Activated T-cell treated with anti-CD3 and anti-CD28 coated beads, Interleukin-2, amount 50 U/mL, for 24 hours (primary cell): Measurements from ENCODE around the gene KRTAP23-1.

Experiments used
- DNase-seq: peaks from one replicate; pipeline ENCODE4 v3.0.0-alpha.2; 2020
- H3K27ac Mint-ChIP-seq: 2 replicates; pipeline ENCODE4 v1.8.0; 2020; ENCODE audit warnings: mild to moderate bottlenecking, mixed read lengths
- H3K27me3 Mint-ChIP-seq: 2 replicates; pipeline ENCODE4 v1.8.0; 2020; ENCODE audit warnings: mixed read lengths
- H3K36me3 Mint-ChIP-seq: 2 replicates; pipeline ENCODE4 v1.8.0; 2020; ENCODE audit warnings: low read depth, mixed read lengths
- H3K4me1 Mint-ChIP-seq: 2 replicates; pipeline ENCODE4 v1.8.0; 2020; ENCODE audit warnings: low read depth, mixed read lengths
- H3K4me3 Mint-ChIP-seq: 2 replicates; pipeline ENCODE4 v1.8.0; 2020; ENCODE audit warnings: mild to moderate bottlenecking, moderate library complexity, mixed read lengths
- H3K9me3 Mint-ChIP-seq: 2 replicates; pipeline ENCODE4 v1.8.0; 2020; ENCODE audit warnings: mixed read lengths

Gene KRTAP23-1, protein sequence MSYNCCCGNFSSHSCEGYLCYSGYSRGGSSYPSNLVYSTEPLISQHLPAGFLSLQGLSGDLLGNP

GRCh38 chr21:30348506-30348905 is at the start of gene KRTAP23-1:
Gene KRTAP23-1, minus strand, starts transcription at chr21:30348606. Its CDS starts 0 bp downstream, at chr21:30348606.
- Mint-ChIP-seq H3K27me3 (no peaks in the 10 kb centered on the region), H3K9me3 (no peaks in the 10 kb centered on the region), H3K36me3 (no peaks in the 10 kb centered on the region), H3K4me3 (no peak within 1 kb of the TSS), H3K27ac (no peak within 1 kb of the TSS), H3K4me1 (no peaks in the 10 kb centered on the region)
- no peak for DNase-seq

GRCh38 chr21:30395731-30396130 is 47.3 kb upstream of the KRTAP23-1 start, which contains the start of gene KRTAP13-1:
Gene KRTAP13-1, plus strand, starts transcription at chr21:30396031. Its CDS starts 56 bp downstream, at chr21:30396087.
- Mint-ChIP-seq H3K4me3 (no peak within 1 kb of the TSS), H3K9me3 (no peaks in the 10 kb centered on the region), H3K36me3 (no peaks in the 10 kb centered on the region), H3K27me3 (peaks cover 6% of the 10 kb centered on the region), H3K27ac (no peak within 1 kb of the TSS), H3K4me1 (no peaks in the 10 kb centered on the region)
- DNase-seq, result no peak

DNA sequence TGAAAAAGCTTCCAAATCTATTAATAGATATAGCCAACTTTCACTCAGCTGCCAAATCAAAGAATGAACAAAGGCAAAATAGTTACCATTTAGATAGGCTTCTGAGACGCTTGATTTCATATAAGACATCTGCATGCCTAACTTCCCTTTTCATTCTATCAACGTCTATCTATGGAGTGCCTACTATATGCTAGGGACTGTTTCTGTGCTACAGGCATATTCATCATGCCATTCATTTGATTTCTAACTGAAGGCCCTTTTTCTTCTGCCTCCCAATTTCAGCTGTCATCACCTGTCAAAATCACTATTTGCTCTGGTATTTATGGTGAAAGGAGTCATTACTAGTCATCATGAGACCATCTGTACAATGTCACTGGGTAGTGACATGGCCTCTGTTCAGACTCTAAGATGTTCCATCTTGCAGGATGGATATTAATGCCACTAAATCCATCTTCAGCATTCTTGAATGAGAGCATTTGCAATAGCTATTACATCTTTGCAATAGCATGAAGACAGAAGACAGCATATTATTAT is 43.2 kb upstream of the KRTAP23-1 start:
- Mint-ChIP-seq H3K4me3 (no peak overlapping the region), H3K27me3 (no peaks in the 10 kb centered on the region), H3K4me1 (no peaks in the 10 kb centered on the region), H3K36me3 (no peaks in the 10 kb centered on the region), H3K9me3 (peaks cover 3% of the 10 kb centered on the region), H3K27ac (no peak overlapping the region)
- no peak for DNase-seq

DNA sequence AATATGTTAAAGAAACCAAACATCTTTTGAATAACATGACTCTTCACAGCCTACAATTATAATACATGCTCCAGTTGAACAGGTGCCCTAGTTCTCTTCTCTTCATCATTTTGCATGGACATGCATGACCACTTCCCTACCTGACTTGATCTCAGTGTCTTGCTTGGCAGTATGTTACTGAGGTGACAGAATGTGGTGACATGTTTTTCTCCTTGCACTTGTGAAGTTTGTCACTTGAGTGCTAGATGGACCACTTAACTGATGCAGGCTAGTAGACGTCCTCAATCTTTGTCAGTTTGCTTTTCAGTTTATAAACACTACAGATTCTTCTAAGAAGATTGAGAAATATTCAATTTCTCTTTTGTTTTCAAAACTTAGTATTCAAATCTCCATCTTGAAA is 33.8 kb upstream of the KRTAP23-1 start:
- H3K36me3 Mint-ChIP-seq, result no peaks in the 10 kb centered on the region
- no peak for DNase-seq
- no peak overlapping the region for H3K27ac Mint-ChIP-seq
- H3K9me3 Mint-ChIP-seq, result no peaks in the 10 kb centered on the region
- H3K4me1 Mint-ChIP-seq, result no peaks in the 10 kb centered on the region
- H3K27me3 Mint-ChIP-seq, result peaks cover 7% of the 10 kb centered on the region
- H3K4me3 Mint-ChIP-seq, result no peak overlapping the region

- H3K4me3 Mint-ChIP-seq, result no peak within 1 kb of the TSS
- DNase-seq, result no peak
- H3K27ac Mint-ChIP-seq, result no peak within 1 kb of the TSS
Measured at GRCh38 chr21:30372139-30372770, 23.8 kb upstream of the KRTAP23-1 start, which contains the start of gene KRTAP13-2. Gene KRTAP13-2, minus strand, starts transcription at chr21:30372271. Its CDS starts 58 bp downstream, at chr21:30372213.

GRCh38 chr21:30355906-30356305 is 7.5 kb upstream of the KRTAP23-1 start:
- no peaks in the 10 kb centered on the region for H3K36me3 Mint-ChIP-seq
- no peaks in the 10 kb centered on the region for H3K4me1 Mint-ChIP-seq
- no peaks in the 10 kb centered on the region for H3K9me3 Mint-ChIP-seq
- H3K4me3 Mint-ChIP-seq, result no peak overlapping the region
- DNase-seq, result no peak
- H3K27ac Mint-ChIP-seq, result no peak overlapping the region
- H3K27me3 Mint-ChIP-seq, result peaks cover 2% of the 10 kb centered on the region

More at GRCh38 chr21:30372139-30372770, 23.8 kb upstream of the KRTAP23-1 start, which contains the start of gene KRTAP13-2:
- Mint-ChIP-seq H3K36me3 (no peaks in the 10 kb centered on the region), H3K9me3 (no peaks in the 10 kb centered on the region), H3K4me1 (no peaks in the 10 kb centered on the region), H3K27me3 (no peaks in the 10 kb centered on the region)

GRCh38 chr21:30354308-30355005 is 6.1 kb upstream of the KRTAP23-1 start:
- no peaks in the 10 kb centered on the region for H3K4me1 Mint-ChIP-seq
- no peak overlapping the region for H3K4me3 Mint-ChIP-seq
- no peaks in the 10 kb centered on the region for H3K9me3 Mint-ChIP-seq
- H3K36me3 Mint-ChIP-seq, result no peaks in the 10 kb centered on the region
- no peak for DNase-seq
- no peak overlapping the region for H3K27ac Mint-ChIP-seq
- H3K27me3 Mint-ChIP-seq, result no peaks in the 10 kb centered on the region

GRCh38 chr21:30351534-30351933 is 3.1 kb upstream of the KRTAP23-1 start:
- no peak for DNase-seq
- Mint-ChIP-seq H3K9me3 (no peaks in the 10 kb centered on the region), H3K27me3 (no peaks in the 10 kb centered on the region), H3K36me3 (no peaks in the 10 kb centered on the region), H3K4me1 (no peaks in the 10 kb centered on the region), H3K4me3 (no peak overlapping the region), H3K27ac (no peak overlapping the region)

DNA sequence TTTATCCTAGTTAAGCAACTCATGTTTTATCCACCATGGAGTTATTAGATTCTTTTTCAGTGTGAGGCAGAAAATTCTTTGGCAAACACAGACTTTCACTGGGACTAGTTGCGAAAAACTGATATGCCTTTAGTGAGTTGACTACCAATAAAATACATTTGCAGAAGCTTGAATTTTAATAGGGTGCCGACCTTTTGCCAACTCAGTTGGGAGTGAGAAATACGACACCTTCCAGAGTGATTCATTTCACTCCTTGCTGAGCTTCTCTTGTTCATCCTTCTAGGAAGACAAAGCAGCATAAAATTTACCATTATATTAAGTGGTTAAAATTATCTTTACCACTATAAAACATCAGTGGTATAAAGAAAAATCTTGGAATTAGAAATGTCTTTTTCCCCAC is 1.2 kb upstream of the KRTAP23-1 start:
- Mint-ChIP-seq H3K27ac (no peak overlapping the region), H3K9me3 (no peaks in the 10 kb centered on the region), H3K4me1 (no peaks in the 10 kb centered on the region), H3K36me3 (no peaks in the 10 kb centered on the region), H3K4me3 (no peak overlapping the region), H3K27me3 (no peaks in the 10 kb centered on the region)
- no peak for DNase-seq

DNA sequence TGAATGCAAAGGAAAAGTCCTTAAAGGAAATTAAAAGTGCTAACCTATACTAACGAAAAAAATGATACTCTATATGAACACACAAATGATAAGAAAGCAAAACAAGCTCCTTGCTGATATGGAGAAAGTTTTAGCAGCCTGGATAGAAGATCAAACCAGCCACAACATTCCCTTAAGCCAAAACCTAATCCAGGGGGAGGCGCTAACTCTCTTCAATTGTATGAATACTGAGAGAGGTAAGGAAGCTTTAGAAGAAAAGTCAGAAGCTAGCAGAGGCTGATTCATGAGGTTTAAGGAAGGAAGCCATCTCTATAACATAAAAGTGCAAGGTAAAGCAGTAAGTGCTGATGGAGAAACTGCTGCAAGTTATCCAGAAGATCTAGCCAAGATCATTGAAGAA is 3.4 kb downstream of the KRTAP23-1 start:
- no peak overlapping the region for H3K4me3 Mint-ChIP-seq
- H3K27me3 Mint-ChIP-seq, result peaks cover 5% of the 10 kb centered on the region
- no peaks in the 10 kb centered on the region for H3K9me3 Mint-ChIP-seq
- H3K4me1 Mint-ChIP-seq, result no peaks in the 10 kb centered on the region
- no peaks in the 10 kb centered on the region for H3K36me3 Mint-ChIP-seq
- DNase-seq, result no peak
- no peak overlapping the region for H3K27ac Mint-ChIP-seq

GRCh38 chr21:30340714-30341573 is 7.5 kb downstream of the KRTAP23-1 start:
- no peak overlapping the region for H3K27ac Mint-ChIP-seq
- H3K27me3 Mint-ChIP-seq, result peaks cover 5% of the 10 kb centered on the region
- H3K4me3 Mint-ChIP-seq, result no peak overlapping the region
- no peaks in the 10 kb centered on the region for H3K36me3 Mint-ChIP-seq
- DNase-seq, result peak; percentile 33
- H3K9me3 Mint-ChIP-seq, result no peaks in the 10 kb centered on the region
- H3K4me1 Mint-ChIP-seq, result no peaks in the 10 kb centered on the region

DNA sequence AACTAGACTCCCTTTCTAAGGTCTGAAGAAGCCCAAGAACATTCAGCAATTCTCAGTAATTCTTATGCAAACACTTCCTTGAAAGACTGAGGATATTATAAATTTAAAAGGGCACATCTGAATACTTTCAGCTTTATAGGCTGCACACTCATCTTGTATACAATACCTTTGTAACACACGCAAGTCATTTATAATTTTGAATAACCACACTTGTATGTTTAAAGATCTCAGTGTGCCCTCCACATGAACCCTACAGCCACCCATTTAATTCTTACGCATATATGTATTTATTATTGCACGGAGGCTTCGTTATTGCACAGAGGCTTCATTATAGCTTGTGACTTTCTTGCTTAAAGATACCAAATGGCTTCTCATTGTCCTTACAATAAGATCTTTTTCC is 9.7 kb downstream of the KRTAP23-1 start:
- H3K36me3 Mint-ChIP-seq, result no peaks in the 10 kb centered on the region
- no peak overlapping the region for H3K4me3 Mint-ChIP-seq
- no peak overlapping the region for H3K27ac Mint-ChIP-seq
- H3K9me3 Mint-ChIP-seq, result no peaks in the 10 kb centered on the region
- H3K27me3 Mint-ChIP-seq, result peaks cover 5% of the 10 kb centered on the region
- DNase-seq, result no peak
- H3K4me1 Mint-ChIP-seq, result no peaks in the 10 kb centered on the region

- Mint-ChIP-seq H3K36me3 (no peaks in the 10 kb centered on the region), H3K4me3 (no peak overlapping the region), H3K4me1 (no peaks in the 10 kb centered on the region), H3K9me3 (no peaks in the 10 kb centered on the region), H3K27me3 (peaks cover 5% of the 10 kb centered on the region), H3K27ac (no peak overlapping the region)
- no peak for DNase-seq
Measured at GRCh38 chr21:30337772-30338171, 10.6 kb downstream of the KRTAP23-1 start.

GRCh38 chr21:30337276-30337744 is 11.1 kb downstream of the KRTAP23-1 start, which contains the start of gene KRTAP27-1:
Gene KRTAP27-1, minus strand, starts transcription at chr21:30337694. Its CDS starts 26 bp downstream, at chr21:30337668.
- no peaks in the 10 kb centered on the region for H3K4me1 Mint-ChIP-seq

More at GRCh38 chr21:30337276-30337744, 11.1 kb downstream of the KRTAP23-1 start, which contains the start of gene KRTAP27-1:
- Mint-ChIP-seq H3K4me3 (no peak within 1 kb of the TSS), H3K27me3 (peaks cover 5% of the 10 kb centered on the region), H3K9me3 (no peaks in the 10 kb centered on the region), H3K36me3 (no peaks in the 10 kb centered on the region), H3K27ac (no peak within 1 kb of the TSS)
- DNase-seq, result no peak
